Measurements from ENCODE around the gene TMEM184A. TPM values are rescaled to one million over a fixed set of nuclear protein-coding genes. Genes with fewer than 3 reads are reported as not detected.

Gene TMEM184A
- total RNA-seq, 1 donor from 2014 or later: 8.6 TPM

- Mint-ChIP-seq H3K4me3 (ENCODE audit: low read depth) (no peak overlapping the region), H3K4me1 (ENCODE audit: low read depth) (no peaks in the 10 kb centered on the region), H3K27ac (no peak overlapping the region), H3K27me3 (no peaks in the 10 kb centered on the region), H3K36me3 (ENCODE audit: insufficient read depth) (no peaks in the 10 kb centered on the region), H3K9me3 (ENCODE audit: low read depth) (no peaks in the 10 kb centered on the region)
- no peak for DNase-seq (ENCODE audit: low spot score, unreplicated experiment)
- no peak for TF ChIP-seq CTCF (IDR thresholded peaks at IDR 0.05; ENCODE audit: unreplicated experiment)
Measured at GRCh38 chr7:1544178-1544895, 11.7 kb downstream of the TMEM184A start.

- H3K36me3 Mint-ChIP-seq (ENCODE audit: insufficient read depth): no peaks in the 10 kb centered on the region
- no peak overlapping the region for H3K4me3 Mint-ChIP-seq (ENCODE audit: low read depth)
- H3K27ac Mint-ChIP-seq: no peak overlapping the region
- TF ChIP-seq CTCF (IDR thresholded peaks at IDR 0.05; ENCODE audit: unreplicated experiment): no peak
- no peak for DNase-seq (ENCODE audit: low spot score, unreplicated experiment)
- no peaks in the 10 kb centered on the region for H3K9me3 Mint-ChIP-seq (ENCODE audit: low read depth)
- H3K4me1 Mint-ChIP-seq (ENCODE audit: low read depth): no peaks in the 10 kb centered on the region
- H3K27me3 Mint-ChIP-seq: no peaks in the 10 kb centered on the region
Measured at GRCh38 chr7:1543826-1544177, 12.2 kb downstream of the TMEM184A start.

- Mint-ChIP-seq H3K4me1 (ENCODE audit: low read depth) (no peaks in the 10 kb centered on the region), H3K4me3 (ENCODE audit: low read depth) (no peak overlapping the region), H3K9me3 (ENCODE audit: low read depth) (no peaks in the 10 kb centered on the region), H3K27me3 (no peaks in the 10 kb centered on the region), H3K27ac (no peak overlapping the region), H3K36me3 (ENCODE audit: insufficient read depth) (no peaks in the 10 kb centered on the region)
- no peak for TF ChIP-seq CTCF (IDR thresholded peaks at IDR 0.05; ENCODE audit: unreplicated experiment)
- no peak for DNase-seq (ENCODE audit: low spot score, unreplicated experiment)
Measured at GRCh38 chr7:1542841-1543747, 12.9 kb downstream of the TMEM184A start.

- H3K4me1 Mint-ChIP-seq (ENCODE audit: low read depth): peaks cover 2% of the 10 kb centered on the region
- H3K36me3 Mint-ChIP-seq (ENCODE audit: insufficient read depth): peaks cover 1% of the 10 kb centered on the region
- H3K27me3 Mint-ChIP-seq: no peaks in the 10 kb centered on the region
- H3K27ac Mint-ChIP-seq: no peak overlapping the region
- DNase-seq (ENCODE audit: low spot score, unreplicated experiment): no peak
- no peaks in the 10 kb centered on the region for H3K9me3 Mint-ChIP-seq (ENCODE audit: low read depth)
- no peak for TF ChIP-seq CTCF (IDR thresholded peaks at IDR 0.05; ENCODE audit: unreplicated experiment)
- H3K4me3 Mint-ChIP-seq (ENCODE audit: low read depth): no peak overlapping the region
Measured at GRCh38 chr7:1542329-1542728, 13.7 kb downstream of the TMEM184A start.

- peaks cover 1% of the 10 kb centered on the region for H3K36me3 Mint-ChIP-seq (ENCODE audit: insufficient read depth)
- H3K4me3 Mint-ChIP-seq (ENCODE audit: low read depth): no peak overlapping the region
- no peaks in the 10 kb centered on the region for H3K27me3 Mint-ChIP-seq
- H3K4me1 Mint-ChIP-seq (ENCODE audit: low read depth): peaks cover 4% of the 10 kb centered on the region
- H3K27ac Mint-ChIP-seq: peak overlapping the region; percentile 64
- DNase-seq (ENCODE audit: low spot score, unreplicated experiment): no peak
- H3K9me3 Mint-ChIP-seq (ENCODE audit: low read depth): no peaks in the 10 kb centered on the region
- no peak for TF ChIP-seq CTCF (IDR thresholded peaks at IDR 0.05; ENCODE audit: unreplicated experiment)
Measured at GRCh38 chr7:1541431-1542162, 14.4 kb downstream of the TMEM184A start.
